ENCODE data around the gene BCKDK.

Gene BCKDK

GRCh38 chr16:31080756-31081419, 27.3 kb upstream of the BCKDK start:
- DNase-seq: no peak

- DNase-seq: peak; percentile 45
These were observed 26.5 kb upstream of the BCKDK start for GRCh38 chr16:31081428-31082351.

GRCh38 chr16:31082368-31083045, 25.7 kb upstream of the BCKDK start:
- DNase-seq: no peak

GRCh38 chr16:31083081-31083480, 25.1 kb upstream of the BCKDK start:
- no peak for DNase-seq

- DNase-seq: no peak
These were observed 24.6 kb upstream of the BCKDK start for GRCh38 chr16:31083556-31083955.

GRCh38 chr16:31083981-31084380, 24.2 kb upstream of the BCKDK start:
- DNase-seq: no peak

- DNase-seq: no peak
These were observed 23.4 kb upstream of the BCKDK start for GRCh38 chr16:31084584-31085302.

- no peak for DNase-seq
These were observed 22.8 kb upstream of the BCKDK start for GRCh38 chr16:31085411-31085810.

GRCh38 chr16:31085873-31086628, 22.1 kb upstream of the BCKDK start:
- no peak for DNase-seq

GRCh38 chr16:31086629-31086906, 21.6 kb upstream of the BCKDK start:
- no peak for DNase-seq

- DNase-seq: no peak
These were observed 20.7 kb upstream of the BCKDK start for GRCh38 chr16:31087481-31087880.

- DNase-seq: no peak
These were observed 20.2 kb upstream of the BCKDK start for GRCh38 chr16:31087971-31088370.

- DNase-seq: no peak
These were observed 19.6 kb upstream of the BCKDK start, which contains the start of gene PRSS53 for GRCh38 chr16:31088459-31089183. Gene PRSS53 (minus strand): TSS chr16:31088943. CDS start chr16:31088809, 134 bp downstream.

- no peak for DNase-seq
These were observed 19.0 kb upstream of the BCKDK start for GRCh38 chr16:31089199-31089598.

- DNase-seq: no peak
These were observed 17.6 kb upstream of the BCKDK start for GRCh38 chr16:31090540-31090939.

GRCh38 chr16:31092330-31092729, 15.9 kb upstream of the BCKDK start:
- no peak for DNase-seq

GRCh38 chr16:31093132-31093703, 15.0 kb upstream of the BCKDK start:
- DNase-seq: no peak

- no peak for DNase-seq
These were observed 14.1 kb upstream of the BCKDK start for GRCh38 chr16:31094088-31094423.

- peak; percentile 99 for DNase-seq
These were observed 13.6 kb upstream of the BCKDK start, which contains the start of gene VKORC1 for GRCh38 chr16:31094424-31095120. Gene VKORC1 (minus strand): TSS chr16:31094797. CDS start chr16:31094729, 68 bp downstream.

GRCh38 chr16:31099860-31100638, 8.1 kb upstream of the BCKDK start:
- DNase-seq: no peak

All from suppressor macrophage treated with lipopolysaccharide for 4 hours (primary cell).